ENCODE data around the gene SIRT2. TPM values are rescaled to one million over a fixed set of nuclear protein-coding genes. Genes with fewer than 3 reads are reported as not detected.

SIRT2 gene
- polyA plus RNA-seq, 1 donor from 2014 or later = 102 TPM

GRCh38 chr19:38838208-38838985 lies 61.0 kb downstream of the SIRT2 start:
- H3K9me2 ChIP-seq (ENCODE audit: insufficient read depth, low read length) = no peaks in the 10 kb centered on the region
- no peak overlapping the region for H3K4me2 ChIP-seq (ENCODE audit: low read length)
- H3K9me3 ChIP-seq (ENCODE audit: low read length) = no peaks in the 10 kb centered on the region
- H3K79me2 ChIP-seq (replicated peaks; ENCODE audit: insufficient read depth, low read length) = no peaks in the 10 kb centered on the region
- no peaks in the 10 kb centered on the region for H3K27me3 ChIP-seq (ENCODE audit: insufficient read depth, low read depth, low read length)
- TF ChIP-seq CTCF (IDR thresholded peaks at IDR 0.05; ENCODE audit: poor library complexity, severe bottlenecking) (no peak), POLR2AphosphoS5 (IDR thresholded peaks at IDR 0.05) (no peak), MXI1 (conservative IDR thresholded peaks at IDR 0.05; ENCODE audit: poor library complexity, severe bottlenecking) (no peak), EZH2 (IDR thresholded peaks at IDR 0.05; ENCODE audit: borderline replicate concordance, insufficient read depth, low read length, poor library complexity, severe bottlenecking) (no peak), REST (IDR thresholded peaks at IDR 0.05; ENCODE audit: borderline replicate concordance) (no peak), RAD21 (conservative IDR thresholded peaks at IDR 0.05) (no peak), TAF1 (IDR thresholded peaks at IDR 0.05; ENCODE audit: low read depth) (no peak), SMC3 (conservative IDR thresholded peaks at IDR 0.05; ENCODE audit: poor library complexity) (no peak)
- peaks cover 3% of the 10 kb centered on the region for H3K36me3 ChIP-seq (ENCODE audit: insufficient read depth, low read length)
- H3K27ac ChIP-seq (ENCODE audit: low read length) = no peak overlapping the region
- H2AFZ ChIP-seq (ENCODE audit: low read depth, low read length) = no peak overlapping the region
- H3K4me3 ChIP-seq (ENCODE audit: low read length) = no peak overlapping the region
- H4K20me1 ChIP-seq (ENCODE audit: insufficient read depth) = peaks cover 3% of the 10 kb centered on the region
- no peak overlapping the region for H3K9ac ChIP-seq (ENCODE audit: low read length)
- H3F3A ChIP-seq (ENCODE audit: insufficient read depth, low read length, poor library complexity, severe bottlenecking) = no peaks in the 10 kb centered on the region

- Histone ChIP-seq H3K36me3 (ENCODE audit: insufficient read depth, low read length) (peaks cover under 1% of the 10 kb centered on the region), H3F3A (ENCODE audit: insufficient read depth, low read length, poor library complexity, severe bottlenecking) (no peaks in the 10 kb centered on the region), H3K4me3 (ENCODE audit: low read length) (no peak overlapping the region), H3K9me2 (ENCODE audit: insufficient read depth, low read length) (no peaks in the 10 kb centered on the region), H2AFZ (ENCODE audit: low read depth, low read length) (no peak overlapping the region), H3K9me3 (ENCODE audit: low read length) (no peaks in the 10 kb centered on the region), H3K27me3 (ENCODE audit: insufficient read depth, low read depth, low read length) (no peaks in the 10 kb centered on the region), H3K9ac (ENCODE audit: low read length) (no peak overlapping the region), H3K79me2 (replicated peaks; ENCODE audit: insufficient read depth, low read length) (no peaks in the 10 kb centered on the region), H3K4me2 (ENCODE audit: low read length) (no peak overlapping the region), H4K20me1 (ENCODE audit: insufficient read depth) (no peaks in the 10 kb centered on the region), H3K27ac (ENCODE audit: low read length) (no peak overlapping the region)
- TF ChIP-seq SMC3 (conservative IDR thresholded peaks at IDR 0.05; ENCODE audit: poor library complexity) (no peak), CTCF (IDR thresholded peaks at IDR 0.05; ENCODE audit: poor library complexity, severe bottlenecking) (no peak), TAF1 (IDR thresholded peaks at IDR 0.05; ENCODE audit: low read depth) (no peak), POLR2AphosphoS5 (IDR thresholded peaks at IDR 0.05) (no peak), MXI1 (conservative IDR thresholded peaks at IDR 0.05; ENCODE audit: poor library complexity, severe bottlenecking) (no peak), EZH2 (IDR thresholded peaks at IDR 0.05; ENCODE audit: borderline replicate concordance, insufficient read depth, low read length, poor library complexity, severe bottlenecking) (no peak)
Measured at GRCh38 chr19:38837656-38838121, 61.7 kb downstream of the SIRT2 start.
